HCT116 (cell line): ENCODE measurements around the gene PCDHA5.
"Not testable (repeated sequence)": the region's sequence is repeated elsewhere in the genome, so short reads cannot be mapped to it uniquely, and the experiment has no call there.

Experiments
- POLR2A ChIP-seq: IDR thresholded peaks from 2 replicates; pipeline ENCODE4 v1.7.0; 2011; ENCODE audit warnings: borderline replicate concordance; ENCODE audit not compliant: insufficient read depth, insufficient read length; ENCODE audit errors: extremely low read depth
- SP1 ChIP-seq: IDR thresholded peaks from 2 replicates; pipeline ENCODE4 v1.6.1; 2012; ENCODE audit warnings: low read depth
- TF ChIP-seq, protein P1 (sequence below), 3 experiments: fragments of 200-600 bp in 1 of 3; sonication (generic) in 1 of 3; IDR thresholded peaks in 2 of 3; conservative IDR thresholded peaks in 1 of 3; 2 replicates each; pipeline ENCODE4 v1.5.1; 2012 to 2017; ENCODE audit warnings: low read depth in 2 of 3, low read length in 2 of 3, antibody characterized with exemption in 1 of 3, borderline replicate concordance in 1 of 3, control low read depth in 1 of 3, mild to moderate bottlenecking in 1 of 3, mixed read lengths in 1 of 3, mixed run types in 1 of 3, moderate library complexity in 1 of 3; ENCODE audit not compliant: insufficient read depth in 1 of 3

DNA sequence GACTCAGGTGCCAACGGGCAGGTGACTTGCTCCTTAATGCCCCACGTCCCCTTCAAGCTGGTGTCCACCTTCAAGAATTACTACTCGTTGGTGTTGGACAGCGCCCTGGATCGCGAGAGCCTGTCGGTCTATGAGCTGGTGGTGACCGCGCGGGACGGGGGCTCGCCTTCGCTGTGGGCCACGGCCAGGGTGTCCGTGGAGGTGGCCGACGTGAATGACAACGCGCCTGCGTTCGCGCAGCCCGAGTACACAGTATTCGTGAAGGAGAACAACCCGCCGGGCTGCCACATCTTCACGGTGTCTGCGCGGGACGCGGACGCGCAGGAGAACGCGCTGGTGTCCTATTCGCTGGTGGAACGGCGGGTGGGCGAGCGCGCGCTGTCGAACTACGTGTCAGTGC lies 34.0 kb upstream of the PCDHA5 start:
- not testable (repeated sequence) for TF ChIP-seq SP1, POLR2A
- TF ChIP-seq, protein P1, sequence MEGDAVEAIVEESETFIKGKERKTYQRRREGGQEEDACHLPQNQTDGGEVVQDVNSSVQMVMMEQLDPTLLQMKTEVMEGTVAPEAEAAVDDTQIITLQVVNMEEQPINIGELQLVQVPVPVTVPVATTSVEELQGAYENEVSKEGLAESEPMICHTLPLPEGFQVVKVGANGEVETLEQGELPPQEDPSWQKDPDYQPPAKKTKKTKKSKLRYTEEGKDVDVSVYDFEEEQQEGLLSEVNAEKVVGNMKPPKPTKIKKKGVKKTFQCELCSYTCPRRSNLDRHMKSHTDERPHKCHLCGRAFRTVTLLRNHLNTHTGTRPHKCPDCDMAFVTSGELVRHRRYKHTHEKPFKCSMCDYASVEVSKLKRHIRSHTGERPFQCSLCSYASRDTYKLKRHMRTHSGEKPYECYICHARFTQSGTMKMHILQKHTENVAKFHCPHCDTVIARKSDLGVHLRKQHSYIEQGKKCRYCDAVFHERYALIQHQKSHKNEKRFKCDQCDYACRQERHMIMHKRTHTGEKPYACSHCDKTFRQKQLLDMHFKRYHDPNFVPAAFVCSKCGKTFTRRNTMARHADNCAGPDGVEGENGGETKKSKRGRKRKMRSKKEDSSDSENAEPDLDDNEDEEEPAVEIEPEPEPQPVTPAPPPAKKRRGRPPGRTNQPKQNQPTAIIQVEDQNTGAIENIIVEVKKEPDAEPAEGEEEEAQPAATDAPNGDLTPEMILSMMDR (IDR thresholded peaks at IDR 0.05 in 2 of 3, conservative IDR thresholded peaks at IDR 0.05 in 1 of 3; ENCODE audit: borderline replicate concordance in 1 of 3, insufficient read depth in 1 of 3, low read depth in 2 of 3, low read length in 2 of 3), result not testable (repeated sequence)
